K562 treated with DMSO at 1 percent for 12 hours (cell line): Measurements from ENCODE around the gene DYNLT2B. TPM values are rescaled to one million over a fixed set of nuclear protein-coding genes. Genes with fewer than 3 reads are reported as not detected.

Experiments
- total RNA-seq: library from RNA; unstranded; fragments of 300-600 nt; gene quantifications from 2 replicates; pipeline ENCODE4 v1.2.3, GENCODE V29; 2022; ENCODE audit not compliant: insufficient read depth

DYNLT2B gene
- total RNA-seq = 12.3 and 29.8 TPM in 2 replicates

DNA sequence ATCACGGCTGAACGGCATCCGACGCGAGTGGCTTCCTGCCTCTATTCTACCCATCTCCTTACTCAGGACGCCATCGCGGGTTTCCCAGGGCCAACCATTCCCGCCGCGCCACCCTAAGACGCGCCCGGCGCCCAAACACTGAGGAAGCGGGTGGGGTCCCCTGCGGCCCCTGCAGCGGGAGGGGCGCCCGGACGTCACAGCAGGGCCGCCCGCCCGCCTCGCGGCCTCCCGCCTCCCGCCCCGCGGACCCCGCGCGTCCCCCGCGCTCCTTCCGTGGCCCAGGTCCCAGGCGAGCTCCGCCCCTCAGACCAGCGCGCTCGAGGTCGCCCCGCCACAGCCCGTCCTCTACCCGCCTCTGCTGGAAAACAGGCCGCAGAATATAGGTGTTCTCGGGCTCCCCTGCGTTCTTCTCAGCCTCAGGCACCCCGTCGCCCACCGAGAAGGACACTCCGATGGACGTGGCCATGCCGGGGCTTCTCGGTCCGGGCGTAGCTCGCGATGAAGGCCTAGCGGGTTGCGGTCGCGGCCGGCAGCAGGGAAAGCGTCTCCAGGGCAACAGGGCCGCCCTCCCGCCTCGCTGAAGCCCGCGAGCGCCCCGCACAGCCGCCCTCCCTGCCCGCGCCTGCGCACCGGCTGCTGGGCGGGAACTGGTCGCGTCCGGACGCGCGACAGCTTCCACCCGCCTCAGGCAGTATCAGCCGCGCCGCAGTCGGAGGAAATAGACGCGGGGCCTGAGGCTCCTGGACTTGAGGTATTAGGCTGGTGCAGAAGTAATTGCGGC is at the start of gene DYNLT2B:
Gene DYNLT2B (minus strand): TSS at position 554 of the 781 bp plus-strand sequence. CDS start 88 bp downstream, at position 466.

GRCh38 chr3:196287440-196288140 is 30.4 kb downstream of the DYNLT2B start, which contains the start of gene PCYT1A:
PCYT1A (minus strand) TSS chr3:196287726; CDS start chr3:196270531, 17,195 bp downstream.

Other genes with a start within 250 kb of the DYNLT2B start
- gene TFRC, start 236.2 kb downstream of the DYNLT2B start, total RNA-seq = 28.9 and 95.7 TPM in 2 replicates
- gene ZDHHC19, start 106.8 kb downstream of the DYNLT2B start, total RNA-seq = 5.2 and 7.7 TPM in 2 replicates
- 2.7 TPM in 1 of 2 replicates, not detected in the other for gene SLC51A, start 101.7 kb downstream of the DYNLT2B start, total RNA-seq
- 23.9 and 59.8 TPM in 2 replicates for gene PCYT1A, start 30.5 kb downstream of the DYNLT2B start, total RNA-seq
- 3.6 and 14.1 TPM in 2 replicates for gene TM4SF19, start 20.1 kb upstream of the DYNLT2B start, total RNA-seq
- gene UBXN7, start 114.2 kb upstream of the DYNLT2B start, total RNA-seq = 3.9 and 17.1 TPM in 2 replicates
- gene RNF168, start 185.5 kb upstream of the DYNLT2B start, total RNA-seq = 7.1 and 18.0 TPM in 2 replicates
- gene SMCO1, start 197.1 kb upstream of the DYNLT2B start, total RNA-seq = not detected in 2 replicates